Frontal cortex (tissue), 4 donors: Measurements from ENCODE around the gene TNFAIP2. TPM values are rescaled to one million over a fixed set of nuclear protein-coding genes. Genes with fewer than 3 reads are reported as not detected.

ENCODE experiments used
- DNase-seq, 2 donors: peaks; one replicate each; pipeline ENCODE4 v3.0.0; 2012; ENCODE audit warnings: low spot score in 2 of 2
- FAIRE-seq: peaks from 2 replicates; lab custom pipeline; 2012; peaks lifted over from hg19 to GRCh38; lab: Jason Lieb, UNC
- total RNA-seq: library from RNA; depleted of rRNA; stranded (reverse); fragments of >200 nt; gene quantifications from one replicate; pipeline ENCODE4 v1.2.3, GENCODE V29; 2014
- donor health status: control.
- donor health status: control.
- donor health status: control.

TNFAIP2 gene
- total RNA-seq, 1 donor from 2014 or later, result 11.8 TPM

DNA sequence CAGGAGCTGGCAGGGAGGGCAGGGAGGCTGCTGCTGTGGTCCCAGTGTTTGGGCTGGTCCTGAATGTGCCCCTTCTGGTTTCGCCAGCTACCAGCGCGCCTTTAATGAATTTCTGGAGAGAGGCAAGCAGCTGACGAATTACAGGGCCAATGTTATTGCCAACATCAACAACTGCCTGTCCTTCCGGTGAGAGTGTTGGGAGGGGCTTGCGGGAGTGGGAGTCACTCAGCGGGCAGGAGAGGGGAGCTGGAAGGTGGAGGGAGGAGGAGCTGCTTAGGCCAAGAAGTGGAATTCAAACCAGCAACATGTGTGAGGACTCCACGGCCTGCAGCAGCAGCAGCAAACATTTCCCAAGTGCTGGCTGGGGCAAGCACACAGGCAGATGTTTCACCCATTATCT is 7.7 kb downstream of the TNFAIP2 start:
- DNase-seq (peak in 1 of 2 donors; percentile 32), FAIRE-seq (no peak)

DNA sequence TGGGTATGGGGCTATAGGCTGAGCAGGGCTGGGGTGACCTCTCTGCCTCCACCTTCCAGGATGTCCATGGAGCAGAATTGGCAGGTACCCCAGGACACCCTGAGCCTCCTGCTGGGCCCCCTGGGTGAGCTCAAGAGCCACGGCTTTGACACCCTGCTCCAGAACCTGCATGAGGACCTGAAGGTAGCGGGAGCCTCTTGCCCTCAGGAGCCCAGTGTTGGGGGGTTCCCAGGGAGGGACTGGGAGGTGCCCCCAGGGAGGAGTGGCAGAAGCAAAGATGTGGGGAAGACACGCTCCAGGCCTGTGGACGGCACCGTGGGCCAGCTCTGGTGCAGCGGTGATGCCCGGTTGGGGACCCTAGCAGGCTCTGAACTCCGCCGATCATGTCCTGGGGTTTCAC is 8.3 kb downstream of the TNFAIP2 start:
- FAIRE-seq, result no peak
- DNase-seq, result no peak

DNA sequence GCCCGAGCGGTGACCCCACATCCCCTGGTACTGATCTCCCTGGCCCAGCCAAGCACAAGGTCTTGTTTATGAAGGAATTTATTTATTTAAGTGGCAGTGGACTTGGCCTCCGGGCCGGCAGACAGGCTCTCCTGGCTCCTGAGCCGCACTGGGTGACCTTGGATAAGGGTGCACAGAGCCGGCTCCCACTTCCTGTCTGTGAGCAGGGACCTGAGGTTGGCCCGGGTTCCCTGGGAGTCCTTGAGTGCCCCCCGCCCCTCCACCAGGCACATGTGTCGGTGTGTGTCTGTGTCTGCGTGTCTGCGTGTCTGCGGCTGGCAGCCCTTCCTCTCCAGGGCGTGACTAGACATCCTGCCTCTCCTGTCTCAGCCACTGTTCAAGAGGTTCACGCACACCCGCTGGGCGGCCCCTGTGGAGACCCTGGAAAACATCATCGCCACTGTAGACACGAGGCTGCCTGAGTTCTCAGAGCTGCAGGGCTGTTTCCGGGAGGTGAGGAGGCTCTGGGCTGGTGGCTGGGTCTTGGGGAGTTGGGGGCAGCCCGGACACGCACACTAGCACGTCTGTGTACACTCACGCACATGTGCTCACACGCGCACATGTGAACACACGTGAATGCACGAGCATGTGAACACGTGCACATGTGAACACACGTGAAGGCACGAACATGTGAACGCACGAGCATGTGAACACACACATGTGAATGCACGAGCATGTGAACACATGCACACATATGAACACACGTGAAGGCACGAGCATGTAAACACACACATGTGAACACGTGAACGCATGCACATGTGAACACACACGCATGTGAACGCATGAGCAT is 9.3 kb downstream of the TNFAIP2 start:
- no peak for DNase-seq
- no peak for FAIRE-seq

DNA sequence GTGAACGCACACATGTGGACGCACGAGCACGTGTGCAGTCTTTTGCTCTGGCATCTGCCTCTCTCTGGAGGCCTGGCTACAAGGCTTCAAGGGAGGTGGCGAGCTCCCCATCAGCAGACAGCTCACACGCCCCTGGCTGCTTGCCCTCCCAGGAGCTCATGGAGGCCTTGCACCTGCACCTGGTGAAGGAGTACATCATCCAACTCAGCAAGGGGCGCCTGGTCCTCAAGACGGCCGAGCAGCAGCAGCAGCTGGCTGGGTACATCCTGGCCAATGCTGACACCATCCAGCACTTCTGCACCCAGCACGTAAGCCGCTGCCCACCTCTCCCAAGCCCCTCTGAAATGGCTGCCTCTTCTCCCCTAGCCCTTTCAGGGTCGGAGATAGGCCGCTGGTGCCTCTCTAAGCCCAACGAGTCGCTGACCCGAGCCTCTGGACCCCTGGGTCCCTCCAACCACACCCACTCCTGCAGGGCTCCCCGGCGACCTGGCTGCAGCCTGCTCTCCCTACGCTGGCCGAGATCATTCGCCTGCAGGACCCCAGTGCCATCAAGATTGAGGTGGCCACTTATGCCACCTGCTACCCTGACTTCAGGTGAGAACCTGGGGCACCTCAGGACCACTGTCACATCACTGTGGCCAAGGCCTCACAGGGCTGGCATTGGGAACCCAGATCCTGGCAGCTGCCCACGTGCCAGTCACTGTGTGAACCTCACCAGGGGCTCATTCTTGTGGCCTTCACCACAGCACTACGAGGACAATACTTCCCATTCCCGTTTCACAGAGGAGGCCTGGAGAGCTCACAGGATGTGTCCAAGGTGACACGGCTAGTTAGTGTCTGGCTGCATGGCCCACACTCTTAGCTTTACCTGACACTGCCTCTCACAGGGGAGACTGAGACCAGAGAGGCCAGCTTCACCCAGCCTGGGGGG is 10.2 kb downstream of the TNFAIP2 start:
- DNase-seq, result no peak

DNA sequence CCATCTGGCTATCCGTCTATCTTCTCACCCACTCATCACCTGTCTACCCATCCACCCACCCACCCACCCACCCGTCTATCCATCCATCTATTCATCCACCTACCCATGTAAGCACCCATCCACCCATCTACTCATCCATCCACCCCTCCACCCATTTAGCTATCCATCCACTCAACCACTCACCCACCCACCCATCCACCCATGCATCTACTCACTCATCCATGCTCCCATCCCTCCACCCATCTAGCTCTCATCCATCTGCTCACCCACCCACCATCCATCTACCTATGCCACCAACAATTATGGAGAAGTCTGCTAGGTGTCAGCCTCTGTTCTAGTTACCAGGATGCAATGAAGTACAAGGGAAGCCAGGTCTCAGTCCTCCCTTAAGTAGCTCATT is 11.1 kb downstream of the TNFAIP2 start:
- FAIRE-seq, result no peak

More for the DNA sequence above, 10.2 kb downstream of the TNFAIP2 start:
- no peak for FAIRE-seq

GRCh38 chr14:103134919-103135318 is 11.7 kb downstream of the TNFAIP2 start:
- FAIRE-seq (no peak), DNase-seq (no peak)

More for the DNA sequence above, 11.1 kb downstream of the TNFAIP2 start:
- no peak for DNase-seq

- FAIRE-seq (no peak), DNase-seq (no peak)
Observed at GRCh38 chr14:103135333-103136260, 12.3 kb downstream of the TNFAIP2 start.

GRCh38 chr14:103136388-103137271 is 13.4 kb downstream of the TNFAIP2 start:
- no peak for DNase-seq

GRCh38 chr14:103137689-103138300 is 14.5 kb downstream of the TNFAIP2 start:
- FAIRE-seq, result no peak
- no peak for DNase-seq

More at GRCh38 chr14:103136388-103137271, 13.4 kb downstream of the TNFAIP2 start:
- no peak for FAIRE-seq

GRCh38 chr14:103138301-103139131 is 15.3 kb downstream of the TNFAIP2 start:
- no peak for FAIRE-seq
- DNase-seq, result no peak

- no peak for FAIRE-seq
- no peak for DNase-seq
Observed at GRCh38 chr14:103139132-103140025, 16.1 kb downstream of the TNFAIP2 start.

- FAIRE-seq, result no peak
- no peak for DNase-seq
Observed at GRCh38 chr14:103140316-103141109, 17.3 kb downstream of the TNFAIP2 start.

DNA sequence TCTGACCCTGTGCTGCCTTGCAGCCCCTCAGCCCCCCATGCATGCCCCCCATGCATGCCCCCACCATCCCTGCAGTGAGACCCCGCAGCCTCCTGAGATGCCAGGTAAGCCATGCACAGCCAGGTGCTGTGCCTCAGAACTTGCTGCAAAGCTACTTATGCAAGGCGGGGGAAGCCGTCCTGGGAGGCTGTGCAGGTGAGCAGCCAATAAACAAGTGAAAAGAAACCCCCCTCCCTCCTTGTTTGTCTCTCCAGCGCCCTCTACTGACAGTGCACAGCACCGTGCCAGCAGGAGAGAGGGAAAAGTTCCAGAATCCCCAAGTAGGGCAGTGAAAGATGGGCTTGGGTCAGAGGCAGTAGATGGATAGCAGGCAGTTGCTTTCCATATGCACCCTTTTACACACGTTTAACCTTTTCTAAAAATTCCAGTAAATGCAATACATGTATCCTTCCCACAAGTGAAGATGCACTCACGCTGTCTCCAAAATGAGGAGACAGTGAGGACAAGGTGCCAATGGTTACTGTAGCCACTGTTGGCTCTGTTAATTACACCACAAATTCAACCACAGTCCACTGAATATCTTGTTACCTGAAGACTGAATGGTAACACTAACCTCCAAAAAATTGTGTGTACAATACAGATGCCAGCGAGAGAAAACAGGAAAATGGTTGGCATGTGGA is 18.0 kb downstream of the TNFAIP2 start:
- FAIRE-seq (no peak), DNase-seq (no peak)

DNA sequence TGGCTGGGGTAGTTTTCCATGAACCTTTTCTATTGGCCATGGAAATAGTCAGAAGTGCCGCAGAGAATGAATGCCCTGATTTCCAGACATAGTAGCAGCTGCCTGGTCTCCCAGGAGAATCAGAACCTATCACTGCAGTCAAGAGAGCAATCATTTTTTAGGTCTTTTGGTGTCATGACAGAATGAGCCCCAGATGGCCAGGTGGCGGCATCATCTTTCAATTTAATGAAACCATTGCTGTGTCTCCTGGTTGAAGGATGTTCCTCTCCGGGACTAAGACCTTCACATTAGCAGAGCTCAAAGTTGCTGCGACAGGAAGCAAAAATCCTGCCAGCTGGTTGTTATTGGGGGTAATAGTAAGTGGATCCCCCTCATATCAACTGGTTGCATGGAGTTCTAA is 18.8 kb downstream of the TNFAIP2 start:
- no peak for FAIRE-seq
- DNase-seq, result no peak

GRCh38 chr14:103142721-103143302 is 19.6 kb downstream of the TNFAIP2 start:
- FAIRE-seq, result no peak
- no peak for DNase-seq
